Liver (tissue), 3 donors: Measurements from ENCODE around the gene TKTL1.

Experiments
- JUND ChIP-seq, 2 donors: IDR thresholded peaks; 2 replicates each; pipeline ENCODE4 v1.6.1; 2016; ENCODE audit warnings: antibody characterized with exemption in 2 of 2
- ZBTB33 ChIP-seq: IDR thresholded peaks from 2 replicates; pipeline ENCODE4 v1.6.1; 2016; ENCODE audit warnings: antibody characterized with exemption
- TF ChIP-seq, protein P1 (sequence below): fragments of 150-350 bp; IDR thresholded peaks from 2 replicates; pipeline ENCODE4 v1.5.1; 2017; ENCODE audit warnings: improper control_type of control experiment, low read depth, low read length; ENCODE audit not compliant: missing input control
- donor health status: healthy.
- donor health status: healthy.

DNA sequence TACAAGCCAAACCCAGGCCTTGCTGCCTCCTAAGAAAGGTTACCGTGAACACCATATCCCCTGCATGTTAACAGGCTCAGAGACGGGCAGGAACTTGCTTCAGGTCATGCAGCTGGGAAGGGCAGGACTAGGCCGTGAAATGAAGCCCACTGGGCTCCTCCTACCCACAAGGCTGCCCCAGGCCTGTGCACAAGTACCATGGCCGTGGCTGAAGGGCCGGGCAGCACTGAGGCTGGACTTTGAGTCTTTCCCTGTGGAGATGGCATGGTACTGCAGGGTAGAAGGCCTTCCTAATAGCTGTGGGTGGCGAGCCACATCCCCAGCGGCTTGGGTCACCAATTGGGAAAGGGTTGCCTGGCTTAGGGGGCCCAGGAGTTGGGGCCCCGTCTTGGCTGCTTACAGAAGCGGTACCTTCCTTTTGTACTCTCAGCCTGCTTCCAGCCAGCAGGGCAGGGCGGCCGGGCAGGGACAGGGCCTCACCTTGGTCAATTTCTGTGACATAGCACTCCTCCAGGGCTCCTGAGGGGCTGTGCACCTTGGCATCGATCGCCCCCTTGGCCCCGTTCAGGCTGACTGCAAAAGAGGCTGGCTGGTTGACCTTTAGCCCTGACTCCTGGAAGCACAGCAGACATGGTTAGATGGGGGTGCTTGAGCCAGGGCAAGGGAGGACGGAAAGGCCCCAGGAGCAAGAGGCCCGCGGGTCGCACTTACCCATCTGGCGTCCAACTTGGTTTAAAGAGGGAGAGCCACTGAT is 55.0 kb downstream of the TKTL1 start:
- TF ChIP-seq, protein P1, sequence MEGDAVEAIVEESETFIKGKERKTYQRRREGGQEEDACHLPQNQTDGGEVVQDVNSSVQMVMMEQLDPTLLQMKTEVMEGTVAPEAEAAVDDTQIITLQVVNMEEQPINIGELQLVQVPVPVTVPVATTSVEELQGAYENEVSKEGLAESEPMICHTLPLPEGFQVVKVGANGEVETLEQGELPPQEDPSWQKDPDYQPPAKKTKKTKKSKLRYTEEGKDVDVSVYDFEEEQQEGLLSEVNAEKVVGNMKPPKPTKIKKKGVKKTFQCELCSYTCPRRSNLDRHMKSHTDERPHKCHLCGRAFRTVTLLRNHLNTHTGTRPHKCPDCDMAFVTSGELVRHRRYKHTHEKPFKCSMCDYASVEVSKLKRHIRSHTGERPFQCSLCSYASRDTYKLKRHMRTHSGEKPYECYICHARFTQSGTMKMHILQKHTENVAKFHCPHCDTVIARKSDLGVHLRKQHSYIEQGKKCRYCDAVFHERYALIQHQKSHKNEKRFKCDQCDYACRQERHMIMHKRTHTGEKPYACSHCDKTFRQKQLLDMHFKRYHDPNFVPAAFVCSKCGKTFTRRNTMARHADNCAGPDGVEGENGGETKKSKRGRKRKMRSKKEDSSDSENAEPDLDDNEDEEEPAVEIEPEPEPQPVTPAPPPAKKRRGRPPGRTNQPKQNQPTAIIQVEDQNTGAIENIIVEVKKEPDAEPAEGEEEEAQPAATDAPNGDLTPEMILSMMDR: no peak
- no peak for TF ChIP-seq JUND (IDR thresholded peaks at IDR 0.05)
- no peak for TF ChIP-seq ZBTB33
